HG03175 (cell line): ENCODE data around the gene THRSP.
A peak's percentile ranks its signal among the peaks of the same experiment; 100 is the strongest.
"Not testable (repeated sequence)": the region's sequence is repeated elsewhere in the genome, so short reads cannot be mapped to it uniquely, and the experiment has no call there.

ENCODE experiments used
- ATAC-seq: cut with Tn5 transposase; IDR thresholded peaks from one replicate; pipeline ENCODE4 v1.9.1; 2021; ENCODE audit warnings: mild to moderate bottlenecking, moderate library complexity; ENCODE audit not compliant: unreplicated experiment

THRSP gene

GRCh38 chr11:78063440-78064181, at the start of gene THRSP:
Gene THRSP, plus strand, starts transcription at chr11:78063861. Its CDS starts 21 bp downstream, at chr11:78063882.
- no peak for ATAC-seq

DNA sequence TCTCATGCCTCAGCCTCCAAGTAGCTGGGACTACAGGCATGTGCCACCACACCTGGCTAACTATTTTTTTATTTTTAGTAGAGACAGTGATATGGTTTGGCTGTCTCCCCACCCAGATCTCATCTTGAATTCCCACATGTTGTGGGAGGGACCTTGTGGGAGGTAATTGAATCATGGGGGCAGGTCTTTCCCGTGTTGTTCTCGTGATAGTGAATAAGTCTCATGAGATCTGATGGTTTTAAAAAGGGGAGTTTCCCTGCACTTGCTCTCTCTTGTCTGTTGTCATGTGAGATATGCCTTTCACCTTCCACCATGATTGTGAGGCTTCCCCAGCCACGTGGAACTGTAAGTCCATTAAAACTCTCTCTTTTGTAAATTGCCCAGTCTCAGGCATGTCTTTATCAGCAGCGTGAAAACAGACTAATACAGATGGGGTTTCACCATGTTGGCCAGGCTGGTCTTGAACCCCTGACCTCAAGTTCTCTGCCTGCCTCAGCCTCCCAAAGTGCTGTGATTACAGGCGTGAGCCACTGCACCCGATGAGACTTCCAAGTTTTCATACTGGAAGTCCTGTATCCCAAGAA, 48.6 kb upstream of the THRSP start:
- ATAC-seq = not testable (repeated sequence)

- ATAC-seq = no peak
Observed at GRCh38 chr11:78015878-78016277, 47.8 kb upstream of the THRSP start.

DNA sequence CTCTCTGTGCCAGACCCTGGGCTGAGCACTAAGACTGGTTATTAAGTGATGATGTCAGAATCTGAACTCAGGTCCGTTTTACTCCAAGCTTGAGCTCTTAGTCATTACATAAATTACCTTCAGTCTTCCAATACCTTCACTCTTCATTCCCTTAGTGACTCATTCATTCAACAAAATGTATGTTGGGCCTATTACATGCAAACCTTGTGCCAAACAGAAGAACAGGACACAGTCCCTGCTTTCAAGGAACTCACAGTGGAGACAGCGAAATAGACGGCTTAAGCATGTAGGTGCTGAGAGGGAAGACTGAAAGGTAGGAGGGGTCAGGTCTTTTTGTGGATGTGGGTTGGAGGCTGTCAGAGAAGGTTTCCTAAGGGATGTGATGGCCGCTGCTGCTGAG, 43.9 kb upstream of the THRSP start:
- no peak for ATAC-seq

DNA sequence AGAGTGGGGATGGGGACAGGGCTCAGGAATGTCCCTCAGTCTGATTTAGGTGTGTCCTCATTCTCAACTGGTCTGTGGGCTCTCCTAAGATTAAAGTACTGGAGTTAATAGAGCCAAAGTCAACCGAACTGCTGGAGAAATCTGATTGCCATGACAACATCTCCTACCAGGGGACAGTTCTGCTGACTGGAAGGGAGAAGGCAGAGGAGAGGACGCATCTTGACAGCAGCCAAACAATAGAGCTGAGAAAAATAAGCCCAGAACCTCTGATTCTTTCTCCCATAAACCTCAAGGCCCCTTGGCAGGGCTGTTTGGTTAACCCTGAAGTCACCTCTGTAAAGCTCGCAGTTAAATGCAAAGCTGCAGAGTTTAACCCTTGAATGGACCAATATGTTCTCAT, 43.4 kb upstream of the THRSP start:
- no peak for ATAC-seq

DNA sequence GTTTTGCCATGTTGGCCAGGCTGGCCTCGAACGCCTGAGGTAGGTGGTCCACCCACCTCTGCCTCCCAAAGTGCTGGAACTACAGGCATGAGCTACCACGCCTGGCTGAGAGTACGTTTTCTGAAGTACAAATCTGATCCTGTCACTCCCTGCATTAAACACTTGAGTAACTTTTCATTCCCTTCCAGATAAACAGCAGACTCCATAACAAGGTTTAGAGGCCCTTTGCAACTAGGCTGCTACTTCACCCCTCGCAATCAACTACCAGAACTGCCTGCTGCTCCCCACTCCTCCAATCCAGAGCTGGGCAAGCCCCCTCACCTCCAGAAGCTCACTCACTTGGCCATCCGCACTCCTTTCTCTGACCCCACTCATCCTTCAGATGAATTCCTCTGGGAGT, 42.0 kb upstream of the THRSP start:
- ATAC-seq = no peak

DNA sequence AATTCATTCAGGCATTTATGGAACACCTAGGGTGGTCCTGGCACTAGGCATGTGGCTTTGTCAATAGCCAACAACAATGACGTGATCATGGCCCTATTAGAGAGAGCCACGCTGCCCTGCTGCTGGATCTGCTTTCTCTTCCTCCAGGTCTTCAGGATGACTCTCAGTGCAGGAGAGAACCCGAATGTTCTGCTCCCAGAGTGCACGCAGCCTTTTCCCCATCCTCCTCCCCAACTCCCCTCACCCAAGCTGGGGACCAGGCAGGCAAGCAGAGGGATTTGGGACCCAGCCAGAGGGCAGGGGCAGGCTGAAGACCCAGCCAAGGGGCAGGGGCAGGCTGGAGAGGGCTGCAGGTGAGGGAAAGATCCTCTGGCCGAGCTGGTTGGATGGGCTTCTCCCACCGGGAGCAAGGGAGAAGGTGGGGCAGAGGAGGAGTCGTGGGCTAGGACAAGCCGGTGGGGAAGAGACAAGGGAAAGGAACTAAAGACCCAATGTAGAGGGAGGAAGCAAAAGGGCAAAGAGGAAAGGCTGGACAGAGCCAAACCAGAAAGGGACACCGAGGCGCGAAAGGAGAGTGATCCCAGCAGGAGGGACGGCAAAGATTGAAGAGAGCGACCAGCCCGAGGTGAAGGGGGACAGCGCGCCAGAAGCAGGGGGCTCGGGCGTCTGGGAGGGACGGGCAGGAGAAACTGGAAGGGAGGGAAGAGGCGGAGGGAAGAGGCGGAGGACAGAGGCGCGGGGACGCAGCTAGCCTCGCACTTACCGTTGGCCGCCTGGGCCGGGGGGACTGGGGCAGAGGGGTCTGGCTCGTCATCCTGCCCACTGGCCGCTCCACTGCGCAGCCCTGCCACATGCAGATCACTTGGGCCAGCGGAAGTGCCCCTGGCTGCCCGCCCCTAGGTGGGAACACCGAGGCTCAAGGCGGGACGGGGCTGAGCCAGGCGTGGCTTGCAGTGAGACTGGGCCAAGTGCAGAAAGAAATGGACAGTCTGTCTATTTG, 41.0 kb upstream of the THRSP start, which contains the start of gene KCTD14:
Gene KCTD14, minus strand, starts transcription at position 880 of the 1,000 bp plus-strand sequence. Its CDS starts 27 bp downstream, at position 853.
- ATAC-seq = no peak

- ATAC-seq = no peak
Observed at GRCh38 chr11:78023426-78023825, 40.2 kb upstream of the THRSP start.

- ATAC-seq = no peak
Observed at GRCh38 chr11:78025378-78025777, 38.3 kb upstream of the THRSP start.

DNA sequence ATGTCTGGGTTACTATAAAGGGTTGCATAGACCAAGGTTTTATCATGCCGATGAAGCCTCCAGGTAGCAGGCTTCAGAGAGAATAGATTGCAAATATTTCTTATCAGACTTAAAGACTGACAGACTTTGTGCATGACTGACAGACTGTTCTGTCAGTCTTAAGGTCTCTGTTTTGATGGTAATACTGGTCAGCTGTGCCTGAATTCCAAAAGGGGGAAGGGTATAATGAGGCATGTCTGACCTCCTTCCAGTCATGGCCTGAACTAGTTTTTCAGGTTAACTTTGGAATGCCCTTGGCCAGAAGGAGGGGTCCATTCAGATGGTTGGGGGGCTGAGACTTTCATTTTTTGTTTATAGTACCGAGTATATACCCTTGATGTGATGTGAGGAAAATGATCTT, 35.9 kb upstream of the THRSP start:
- ATAC-seq = no peak

GRCh38 chr11:78028423-78028822, 35.2 kb upstream of the THRSP start:
- not testable (repeated sequence) for ATAC-seq

DNA sequence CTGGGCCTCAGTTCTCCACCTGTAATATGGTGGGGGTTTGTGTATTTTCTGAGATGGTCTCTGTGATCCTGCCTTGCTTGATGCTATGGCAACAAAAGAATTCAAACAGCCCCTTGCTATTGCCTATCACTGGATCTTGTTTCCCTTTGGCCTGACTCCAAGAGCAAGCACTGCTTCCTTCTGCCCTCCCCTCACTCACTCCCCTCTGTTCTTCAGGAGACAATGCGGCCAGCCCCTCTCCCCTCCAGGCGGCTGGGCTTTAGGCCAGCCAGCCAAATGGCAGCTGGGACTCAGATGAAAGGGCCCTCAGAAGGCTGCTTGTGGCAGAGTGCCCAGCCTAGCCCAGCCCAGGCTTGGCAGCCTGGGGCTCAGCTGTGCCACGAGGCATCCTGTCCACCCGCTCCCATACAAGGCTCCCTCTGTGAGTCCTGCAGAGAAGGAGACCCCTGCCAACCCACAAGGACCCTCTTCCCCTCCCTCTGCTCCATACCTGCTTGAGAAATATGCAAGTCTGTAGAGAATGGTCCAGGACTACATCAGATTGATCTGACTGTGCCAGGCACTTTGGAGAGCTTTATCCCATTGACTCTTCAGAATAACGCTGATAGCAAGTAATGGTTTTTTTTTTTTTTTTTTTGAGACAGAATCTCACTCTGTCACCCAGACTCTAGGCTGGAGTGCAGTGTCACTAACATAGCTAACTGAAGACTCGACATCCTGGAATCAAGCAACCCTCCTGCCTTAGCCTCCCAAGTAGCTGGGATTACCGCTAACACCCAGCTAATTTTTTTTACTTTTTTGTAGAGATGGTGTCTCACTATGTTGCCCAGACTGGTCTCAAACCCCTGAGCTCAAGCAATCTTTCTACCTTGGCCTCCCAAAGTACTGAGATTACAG, 33.0 kb upstream of the THRSP start:
- ATAC-seq = no peak

GRCh38 chr11:78031629-78032028, 32.0 kb upstream of the THRSP start:
- peak; percentile 86 for ATAC-seq

- ATAC-seq = no peak
Observed at GRCh38 chr11:78032090-78032489, 31.6 kb upstream of the THRSP start.

GRCh38 chr11:78033040-78033439, 30.6 kb upstream of the THRSP start:
- no peak for ATAC-seq

- ATAC-seq = no peak
Observed at GRCh38 chr11:78034623-78035022, 29.0 kb upstream of the THRSP start.

DNA sequence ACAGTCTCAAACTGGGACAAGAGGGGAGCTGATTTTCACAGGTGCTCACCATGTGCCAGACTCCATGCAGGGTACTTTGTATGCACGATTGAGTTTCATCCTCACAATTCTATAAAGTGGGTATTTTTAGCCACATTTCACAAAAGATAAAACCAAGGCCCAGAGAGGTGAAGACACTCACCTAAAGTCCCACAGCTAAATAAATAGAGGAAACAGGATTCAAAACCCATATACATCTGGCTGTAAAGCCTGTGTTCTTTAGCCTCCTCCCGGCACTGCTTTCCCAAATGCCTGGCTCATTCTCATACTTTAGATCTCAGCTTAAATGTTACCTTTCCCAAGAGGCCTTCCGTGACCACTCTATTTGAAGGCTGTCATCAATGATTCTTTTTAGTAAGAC, 27.3 kb upstream of the THRSP start:
- ATAC-seq = no peak

GRCh38 chr11:78037056-78037455, 26.6 kb upstream of the THRSP start:
- no peak for ATAC-seq

GRCh38 chr11:78037825-78038620, 25.6 kb upstream of the THRSP start:
- ATAC-seq = no peak
